Stimulated activated CD8-positive, alpha-beta memory T cell treated with anti-CD3 and anti-CD28 coated beads, Interleukin-15, amount 100 ng/mL, for 1 hour (primary cell): ENCODE data around the gene PACS1.
"Not testable (repeated sequence)": the region's sequence is repeated elsewhere in the genome, so short reads cannot be mapped to it uniquely, and the experiment has no call there.

Experiments used
- DNase-seq: peaks from one replicate; pipeline ENCODE4 v3.0.0-alpha.2; 2020; ENCODE audit warnings: low read depth

Gene PACS1

DNA sequence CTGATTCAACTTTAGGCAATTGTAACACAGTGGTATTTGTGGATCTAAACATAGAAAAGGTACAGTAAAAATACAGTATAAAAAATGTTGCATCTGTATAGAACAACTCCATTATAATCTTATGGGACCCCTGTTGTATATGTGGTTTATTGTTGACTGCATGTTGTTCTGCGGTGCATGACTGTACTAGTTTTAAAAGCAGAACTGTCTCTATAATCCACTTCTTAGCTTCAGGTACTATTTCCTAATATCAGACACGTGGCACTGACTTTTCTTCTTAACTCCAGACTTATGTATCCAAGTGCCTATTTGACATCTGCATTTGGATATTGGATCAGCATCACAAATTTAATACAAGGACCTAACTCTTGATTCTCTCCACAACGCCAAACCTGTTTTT lies 41.1 kb downstream of the PACS1 start:
- no peak for DNase-seq

DNA sequence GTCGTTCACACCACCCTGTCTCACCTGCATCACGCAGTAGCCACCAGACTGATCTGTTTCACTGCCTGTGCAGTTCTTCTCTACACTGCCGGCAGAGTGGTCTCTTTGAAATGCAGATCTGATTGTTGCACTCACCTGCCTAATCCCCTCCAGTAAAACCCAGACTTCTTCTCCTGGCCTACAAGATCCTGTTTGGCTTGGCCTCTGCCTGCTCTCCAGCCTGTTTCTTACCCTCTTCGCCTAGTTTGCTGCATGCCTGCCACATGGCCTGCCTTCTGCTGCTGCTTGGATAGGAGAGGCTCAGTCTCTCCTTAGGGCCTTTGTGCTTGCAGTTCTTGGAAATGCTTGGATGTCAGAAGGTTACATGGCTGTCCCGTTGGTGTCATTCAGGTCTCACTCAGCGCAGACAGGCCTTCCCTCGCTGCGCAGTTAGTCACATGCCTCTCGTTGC lies 42.0 kb downstream of the PACS1 start:
- DNase-seq: no peak

DNA sequence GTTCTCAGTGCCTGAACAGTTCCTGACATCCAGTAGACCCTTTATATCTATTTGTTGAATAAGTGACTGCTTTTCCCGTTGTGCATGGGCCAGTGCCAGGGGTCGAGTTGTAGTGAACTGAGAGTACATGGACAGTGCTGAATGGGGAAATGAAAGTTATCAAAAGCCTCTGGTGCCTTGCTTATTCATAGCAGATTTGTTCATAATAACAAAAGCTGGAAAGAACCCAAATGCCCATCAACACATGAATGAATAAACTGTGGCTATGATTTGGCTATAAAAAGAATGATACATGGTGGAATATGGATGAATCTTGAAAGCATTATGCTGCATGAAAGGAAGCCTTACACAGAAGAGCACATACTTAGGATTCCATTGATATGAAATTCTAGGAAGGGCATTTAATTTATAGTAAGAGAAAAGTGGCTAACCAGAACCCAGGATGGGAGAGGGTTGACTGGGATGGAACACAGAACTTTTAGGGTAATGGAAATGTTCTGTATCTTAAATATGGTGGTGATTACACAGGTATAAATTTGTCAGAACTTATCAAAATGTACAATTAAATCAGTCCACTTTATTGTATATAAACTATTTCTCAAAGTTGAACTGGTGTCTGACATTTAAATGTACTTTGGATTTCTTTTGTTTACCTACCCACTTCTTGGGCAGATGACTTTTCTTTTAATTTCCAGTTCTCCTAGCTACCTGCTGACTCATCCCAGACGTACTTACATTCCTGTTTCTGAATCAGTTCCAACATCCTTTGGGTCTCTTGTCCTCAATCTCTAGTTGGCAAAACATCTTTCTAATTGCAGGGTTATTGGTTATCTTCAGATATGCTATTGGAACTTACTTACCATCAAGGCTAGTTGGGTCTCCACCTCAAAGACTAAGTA lies 42.8 kb downstream of the PACS1 start:
- DNase-seq: no peak

DNA sequence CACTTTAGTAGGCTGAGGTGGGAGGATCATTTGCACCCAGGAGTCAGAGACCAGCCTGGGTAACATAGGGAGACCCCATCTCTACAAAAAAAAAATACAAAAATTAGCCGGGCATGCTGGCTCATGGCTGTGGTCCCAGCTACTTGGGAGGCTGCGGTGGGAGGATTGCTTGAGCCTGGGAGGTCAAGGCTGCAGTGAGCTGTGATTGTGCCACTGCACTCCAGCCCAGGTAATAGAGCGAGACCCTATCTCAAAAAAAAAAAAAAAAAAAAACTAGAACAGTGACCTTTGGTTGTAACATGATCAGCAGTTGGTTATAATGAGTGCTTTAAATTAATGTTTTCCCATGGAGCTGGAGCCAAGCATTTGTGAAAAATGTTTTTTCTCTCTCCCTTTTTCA lies 44.9 kb downstream of the PACS1 start:
- DNase-seq: not testable (repeated sequence)

DNA sequence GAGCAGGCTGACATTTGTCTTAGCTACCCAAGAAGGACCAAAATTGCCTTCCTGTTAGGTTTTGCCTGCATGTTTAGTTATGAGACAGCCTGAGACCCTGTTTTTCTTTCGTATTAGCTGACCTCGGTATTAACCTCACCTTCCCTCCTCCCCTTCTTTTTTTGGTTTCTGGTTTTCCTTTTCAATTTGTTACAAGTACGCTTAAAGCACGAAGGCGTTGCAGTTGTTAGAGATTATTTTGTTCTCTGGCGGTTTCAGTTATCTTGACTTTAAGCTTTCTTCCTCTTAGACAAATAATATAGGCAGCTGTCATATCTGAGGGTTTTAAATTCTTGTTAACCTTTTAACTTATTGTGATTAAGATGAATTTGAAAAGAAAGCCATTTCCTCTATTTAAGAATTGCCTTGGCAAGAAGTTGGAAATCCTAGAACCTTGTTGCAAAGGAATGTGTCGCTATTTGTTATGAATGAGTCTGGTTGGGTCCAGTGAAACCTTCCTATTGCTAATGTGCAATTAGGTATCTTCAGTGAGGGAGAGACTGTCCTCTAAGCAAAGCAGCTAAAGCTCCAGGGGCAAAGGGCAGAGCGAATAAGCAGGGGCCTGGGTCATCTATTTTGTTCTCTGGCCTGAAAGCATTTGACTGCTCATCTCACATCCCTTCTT lies 45.7 kb downstream of the PACS1 start:
- no peak for DNase-seq

DNA sequence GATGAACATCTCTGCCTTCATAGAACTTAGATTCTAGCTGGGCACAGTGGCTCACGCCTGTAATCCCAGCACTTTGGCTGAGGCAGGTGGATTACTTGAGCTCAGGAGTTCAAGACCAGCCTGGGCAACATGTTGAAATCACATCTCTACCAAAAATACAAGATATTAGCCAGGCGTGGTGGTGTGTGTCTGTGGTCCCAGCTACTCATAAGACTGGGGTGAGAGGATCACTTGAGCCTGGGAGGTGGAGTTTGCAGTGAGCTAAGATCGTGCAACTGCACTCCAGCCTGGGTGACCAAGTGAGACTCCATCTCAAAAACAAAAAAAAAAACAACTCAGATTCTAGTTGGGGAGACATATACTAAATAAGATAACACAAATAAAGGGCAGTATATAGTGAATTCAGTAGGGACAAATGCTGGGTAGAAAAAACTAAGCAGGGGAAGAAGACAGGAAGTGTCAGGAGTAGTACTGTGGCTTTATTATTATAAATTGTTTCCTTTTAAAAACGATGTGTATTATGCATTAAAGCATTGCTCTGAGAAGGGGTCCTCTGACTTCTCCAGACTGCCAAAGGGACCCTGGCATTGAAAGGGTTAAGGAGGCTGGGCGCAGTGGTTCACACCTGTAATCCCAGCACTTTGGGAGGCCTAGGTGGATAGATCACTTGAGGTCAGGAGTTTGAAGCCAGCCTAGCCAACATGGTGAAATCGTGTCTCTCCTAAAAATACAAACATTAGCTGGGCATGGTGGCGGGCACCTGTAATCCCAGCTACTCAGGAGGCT lies 46.7 kb downstream of the PACS1 start:
- no peak for DNase-seq

DNA sequence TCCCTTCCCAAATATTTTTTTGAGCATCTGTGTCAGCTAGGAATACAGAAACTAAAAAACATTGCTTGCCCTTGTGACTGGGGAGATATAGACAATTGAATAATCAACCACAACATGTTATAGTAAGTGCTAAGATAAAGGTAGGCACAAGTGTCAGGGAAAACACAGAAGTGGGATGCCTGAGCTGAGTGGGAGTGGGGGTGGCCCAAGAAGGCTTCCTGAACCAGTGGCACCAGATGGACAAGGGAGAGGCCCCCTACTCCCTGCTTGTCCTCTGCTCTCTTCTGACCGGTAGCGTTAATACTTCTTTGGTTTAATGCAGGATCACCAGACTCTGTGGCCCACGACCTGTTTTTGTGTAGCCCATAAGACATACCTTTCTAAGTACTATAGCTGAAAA lies 48.8 kb downstream of the PACS1 start:
- DNase-seq: no peak

DNA sequence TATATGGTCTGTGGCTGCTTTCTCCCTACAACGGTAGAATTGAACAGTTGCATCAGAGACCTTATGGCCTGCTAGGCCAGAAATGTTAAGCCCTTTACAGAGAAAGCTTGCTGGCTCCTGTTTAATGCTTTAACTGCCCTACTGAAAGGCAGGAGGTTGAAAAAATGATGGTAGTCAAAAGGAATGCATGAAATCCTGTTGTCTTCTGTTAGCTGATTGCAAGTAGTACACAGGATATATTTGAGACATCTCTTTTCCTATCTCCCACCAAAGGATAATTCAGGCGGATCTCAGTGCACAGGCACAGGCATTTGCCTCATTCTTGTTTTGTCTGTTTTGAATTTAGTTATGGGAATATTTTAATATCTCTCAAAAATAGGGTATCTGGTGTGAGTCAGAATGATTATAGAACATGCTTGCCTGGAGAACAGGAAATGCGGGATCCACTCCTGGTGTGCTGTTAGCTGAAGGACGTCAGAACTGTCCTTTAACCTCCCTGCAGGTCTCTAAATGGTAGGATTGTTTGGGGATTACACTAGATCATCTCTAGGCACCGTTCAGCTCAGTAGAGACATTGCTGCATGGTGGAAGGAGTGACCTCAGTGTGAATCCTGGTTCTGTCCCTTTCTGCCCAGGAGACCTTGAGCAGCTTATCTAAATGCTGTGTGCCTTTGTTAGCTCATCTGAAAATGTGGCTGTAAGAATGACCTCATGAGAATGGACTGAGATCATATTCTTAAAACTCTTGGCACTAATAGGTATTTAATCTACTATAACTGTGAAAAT lies 49.5 kb downstream of the PACS1 start:
- no peak for DNase-seq

DNA sequence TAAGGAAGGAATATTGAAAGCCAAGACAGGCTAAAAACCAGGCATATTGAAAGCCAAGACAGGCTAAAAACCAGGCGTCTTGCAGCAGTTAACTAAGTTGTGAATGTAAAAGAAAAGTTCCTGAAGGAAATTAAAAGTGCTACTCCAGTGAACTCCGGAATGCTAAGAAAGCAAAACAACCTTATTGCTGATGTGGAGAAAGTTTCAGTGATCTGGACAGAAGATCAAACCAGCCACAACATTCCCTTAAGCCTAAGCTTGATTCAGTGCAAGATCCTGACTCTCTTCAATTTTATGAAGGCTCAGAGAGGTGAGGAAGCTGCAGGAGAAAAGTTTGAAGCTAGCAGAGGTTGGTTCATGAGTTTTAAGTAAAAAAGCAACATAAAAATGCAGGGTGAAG lies 51.4 kb downstream of the PACS1 start:
- no peak for DNase-seq

DNA sequence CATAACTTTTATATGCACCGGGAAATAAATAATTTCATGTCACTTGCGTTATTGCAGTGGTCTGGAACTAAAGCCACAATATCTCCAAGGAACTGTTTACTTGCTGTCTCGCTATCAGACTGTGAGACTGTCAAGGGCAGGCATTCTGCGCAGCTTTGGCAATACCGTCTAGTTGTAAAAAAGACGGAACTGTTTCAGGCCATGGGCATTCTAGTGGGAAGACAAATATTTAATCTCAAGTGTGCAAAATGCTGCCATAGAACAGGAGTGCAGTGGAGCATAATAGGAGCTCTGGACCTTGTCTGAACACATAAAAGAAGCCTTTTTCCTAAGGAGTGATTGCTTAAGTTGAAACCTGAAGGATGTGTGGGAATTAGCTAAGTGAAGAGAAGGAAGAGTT lies 53.8 kb downstream of the PACS1 start:
- DNase-seq: no peak

DNA sequence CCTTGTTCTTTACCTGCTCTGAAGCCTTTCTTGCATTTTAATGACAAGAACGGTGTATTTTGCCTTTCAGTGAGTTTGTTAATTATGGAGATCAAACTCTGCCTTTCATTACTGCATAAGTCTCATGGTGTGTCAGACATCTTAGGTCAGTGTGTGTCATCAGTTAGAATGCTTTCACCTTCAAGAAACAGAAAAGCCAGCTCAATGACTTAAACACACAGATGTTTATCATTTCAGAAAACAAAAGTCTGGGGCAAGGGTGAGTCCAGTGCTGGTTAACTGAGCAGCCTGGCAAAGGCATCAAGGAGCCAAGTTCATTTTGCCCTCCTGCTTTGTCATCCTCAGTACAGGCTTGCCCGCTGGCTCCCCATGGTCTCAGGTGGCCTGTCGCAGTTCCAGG lies 54.5 kb downstream of the PACS1 start:
- no peak for DNase-seq

DNA sequence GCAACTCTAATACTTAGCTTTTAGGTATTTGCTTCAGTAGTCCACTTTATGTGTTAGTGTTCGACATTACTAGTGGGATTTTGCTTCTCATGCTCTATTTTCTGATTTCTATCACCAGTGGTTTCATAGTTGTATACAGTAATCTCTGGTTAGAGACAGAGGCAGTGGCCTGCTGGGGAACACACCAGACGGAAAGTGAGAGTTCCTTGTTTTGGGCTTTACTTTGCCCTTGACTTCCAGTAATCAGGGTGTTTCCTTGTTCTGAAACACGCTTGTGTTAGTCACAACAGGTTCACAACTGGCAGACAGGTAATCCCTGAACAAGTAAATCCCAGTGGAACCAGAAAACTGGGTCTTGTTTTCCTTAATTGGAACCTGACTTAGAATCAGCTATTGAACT lies 56.0 kb downstream of the PACS1 start:
- no peak for DNase-seq

DNA sequence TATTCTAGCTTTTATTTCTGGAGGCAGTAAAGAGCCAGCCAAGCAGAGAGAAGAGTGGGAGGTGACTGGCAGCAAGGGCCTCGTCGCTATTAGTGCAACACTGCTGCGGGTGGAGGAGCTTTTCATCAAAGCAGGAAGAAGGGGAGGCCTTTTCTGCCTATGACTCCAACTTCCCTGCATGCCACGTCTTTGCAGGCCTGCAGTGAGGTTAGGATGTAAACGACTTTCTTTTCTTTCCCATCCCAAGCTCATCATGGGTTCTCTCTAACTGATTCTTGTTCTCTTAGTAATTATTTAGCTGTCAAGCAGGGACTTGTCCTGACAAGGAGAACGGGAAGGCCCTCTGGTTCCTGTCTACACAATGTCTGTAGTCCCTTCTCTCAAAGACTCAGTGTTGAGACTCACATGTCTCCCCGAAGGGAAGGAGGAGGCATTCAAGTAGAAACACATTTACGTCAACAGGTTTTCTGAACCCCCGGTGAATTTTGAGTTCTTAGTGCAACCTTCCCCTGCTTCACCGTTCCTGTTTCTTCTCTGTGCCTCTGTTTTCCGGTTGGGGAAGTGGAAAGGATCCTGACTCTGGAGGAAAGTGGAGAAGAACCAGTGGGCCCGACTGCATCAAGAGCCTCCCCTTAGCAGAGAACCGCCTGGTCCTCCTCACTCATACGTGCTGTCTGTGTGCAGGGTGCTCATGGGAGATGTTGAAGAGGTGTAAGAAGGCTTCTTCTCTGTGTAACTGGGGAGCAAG lies 56.9 kb downstream of the PACS1 start:
- no peak for DNase-seq

DNA sequence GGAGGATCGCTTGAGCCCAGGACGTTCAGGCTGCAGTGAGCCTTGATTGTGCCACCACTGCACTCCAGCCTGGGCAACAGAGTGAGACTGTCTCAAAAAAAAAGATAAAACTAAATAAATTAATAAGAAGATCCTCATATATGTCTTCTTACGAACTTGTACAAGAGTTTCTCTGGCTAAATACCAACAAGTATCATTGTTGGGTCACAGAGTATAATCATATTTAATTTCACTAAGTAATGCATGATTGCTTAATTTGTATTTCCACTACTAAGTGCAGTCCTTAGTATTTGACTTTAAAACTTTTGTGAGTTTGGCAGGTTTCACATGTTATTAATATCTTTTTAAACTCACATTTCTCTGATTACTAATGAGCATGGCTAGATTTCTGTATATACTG lies 60.9 kb downstream of the PACS1 start:
- DNase-seq: no peak

DNA sequence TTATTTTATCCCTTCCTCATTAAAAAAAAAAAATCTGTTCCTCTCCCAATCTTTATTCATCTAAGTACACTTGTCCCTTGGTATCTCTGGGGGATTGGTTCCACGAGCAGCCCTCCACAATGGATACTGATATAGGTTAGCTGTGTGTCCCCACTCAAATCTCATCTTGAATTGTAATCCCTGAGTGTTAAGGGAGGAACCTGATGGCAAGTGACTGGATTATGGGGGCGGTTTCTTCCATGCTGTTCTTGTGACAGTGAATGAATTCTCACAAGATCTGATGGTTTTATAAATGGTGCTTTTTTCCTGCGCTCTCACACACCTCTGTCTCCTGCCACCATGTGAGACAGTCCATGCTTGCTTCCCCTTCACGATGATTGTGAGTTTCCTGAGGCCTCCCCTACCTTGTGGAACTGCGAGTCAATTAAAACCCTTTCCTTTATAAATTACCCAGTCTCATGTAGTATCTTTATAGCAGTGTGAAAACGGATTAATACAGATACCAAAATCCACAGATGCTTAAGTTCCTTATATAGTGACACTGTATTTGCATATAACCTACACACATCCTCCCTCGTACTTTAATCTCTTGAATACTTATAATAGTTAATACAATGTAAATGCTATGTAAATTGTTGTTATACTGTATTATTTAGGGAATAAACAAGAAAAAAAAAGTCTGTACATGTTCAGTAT lies 62.0 kb downstream of the PACS1 start:
- DNase-seq: no peak

DNA sequence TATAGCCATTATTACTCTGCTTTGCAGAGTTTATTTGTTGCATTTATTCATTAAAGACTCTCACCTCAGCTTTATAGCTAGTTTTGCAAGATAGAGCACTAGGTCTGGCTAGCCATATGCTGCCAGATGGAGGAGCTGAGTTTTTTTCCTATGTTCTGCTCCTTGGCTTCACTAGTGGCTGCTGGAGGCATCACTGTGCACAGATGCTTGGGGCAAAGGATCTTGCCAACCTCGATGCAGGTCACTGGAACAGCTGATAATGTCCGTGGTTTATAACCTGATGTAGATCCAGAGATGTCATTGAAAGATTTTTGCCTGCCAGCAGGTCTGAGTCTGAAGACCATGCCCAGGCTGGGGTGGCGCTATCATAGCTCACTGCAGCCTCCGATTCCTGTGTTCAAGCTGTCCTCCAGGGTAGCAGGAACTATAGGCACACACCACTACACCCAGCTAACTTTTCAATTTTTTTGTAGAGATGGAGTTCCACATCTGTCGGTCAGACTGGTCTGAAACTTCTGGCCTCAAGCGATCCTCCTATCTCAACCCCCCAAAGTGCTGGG lies 63.2 kb downstream of the PACS1 start:
- no peak for DNase-seq

DNA sequence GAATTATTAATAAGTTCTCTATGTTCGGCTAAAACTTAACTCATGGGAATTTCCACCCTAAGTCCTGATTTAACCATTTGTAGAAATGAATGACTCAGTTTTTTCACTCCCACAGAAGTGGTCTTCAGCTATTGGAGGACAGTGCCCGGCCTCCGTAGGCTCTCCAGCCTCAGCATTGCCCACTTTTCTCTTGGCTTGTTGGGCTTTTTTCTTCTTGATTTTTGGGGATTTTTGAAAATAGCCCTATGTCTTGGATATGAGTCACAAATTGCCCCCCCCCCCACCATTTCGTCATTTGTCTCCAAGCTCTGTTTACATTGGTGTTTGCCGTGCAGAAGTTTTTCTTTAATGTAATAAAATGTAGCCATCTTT lies 66.7 kb downstream of the PACS1 start:
- no peak for DNase-seq

DNA sequence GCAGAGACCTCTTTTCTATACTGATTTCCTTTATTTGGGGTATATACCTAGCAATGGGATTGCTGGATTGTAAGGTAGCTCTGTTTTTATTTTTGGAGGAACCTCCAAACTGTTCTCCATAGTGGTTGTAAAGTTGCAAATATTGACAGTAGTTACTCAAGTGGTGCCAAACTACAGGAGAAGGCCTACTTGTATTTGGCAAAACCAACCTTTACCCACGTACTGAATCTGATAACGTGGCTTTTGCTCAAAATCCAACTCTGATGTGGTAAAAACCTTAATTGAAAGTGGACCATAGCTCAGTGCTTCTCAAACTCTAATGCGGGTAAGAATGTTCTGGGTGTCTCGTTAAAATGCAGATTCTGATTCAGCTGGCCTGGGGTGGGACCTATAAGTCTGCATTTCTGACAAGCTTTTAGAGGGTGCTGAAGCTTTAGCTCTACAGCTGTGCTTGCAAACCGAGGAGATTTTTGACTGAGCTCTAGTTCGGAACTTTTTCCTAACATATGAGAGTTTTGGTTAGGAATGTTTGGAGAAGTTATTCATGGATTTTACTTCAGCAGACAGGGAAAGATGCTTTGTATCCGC lies 69.8 kb downstream of the PACS1 start:
- DNase-seq: no peak

DNA sequence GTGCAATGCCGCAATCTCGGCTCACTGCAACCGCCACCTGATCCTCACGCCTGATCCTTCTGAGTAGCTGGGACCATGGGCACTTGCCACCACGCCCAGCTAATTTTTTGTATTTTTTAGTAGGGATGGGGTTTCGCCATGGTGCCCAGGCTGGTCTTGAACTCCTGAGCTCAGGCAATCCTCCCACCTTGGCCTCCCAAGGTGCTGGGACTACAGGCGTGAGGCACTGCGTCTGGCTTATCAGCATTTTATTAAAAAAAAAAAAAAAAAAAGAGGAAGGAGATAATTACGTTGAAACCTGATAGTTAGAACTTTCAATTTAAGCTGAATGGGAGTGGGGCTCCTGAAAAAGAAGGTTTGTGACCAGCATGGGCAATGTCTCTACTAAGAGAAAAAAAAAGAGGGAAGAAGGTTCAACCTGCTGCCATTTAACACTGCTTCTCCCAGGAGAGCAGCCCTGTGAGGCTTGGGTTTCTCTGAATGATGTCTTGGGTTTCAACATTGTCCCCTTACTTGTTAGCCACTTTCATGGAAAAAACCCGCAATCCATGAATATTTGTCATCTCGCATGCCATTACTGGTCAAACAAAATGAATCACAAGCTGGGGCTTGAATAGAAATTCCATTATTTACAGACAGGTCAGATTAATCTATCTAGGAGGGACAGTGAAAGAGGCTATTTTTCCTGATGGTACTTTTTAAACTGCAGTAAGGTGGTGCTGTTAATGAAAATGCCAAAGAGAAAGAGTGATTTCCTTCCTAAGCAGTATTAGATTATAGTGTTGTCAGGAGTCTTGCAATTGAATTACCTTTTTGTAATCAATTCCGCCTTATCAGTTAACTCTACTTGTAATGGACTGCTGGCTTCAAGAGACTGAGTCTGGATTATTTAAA lies 72.5 kb downstream of the PACS1 start:
- no peak for DNase-seq
